Cortex of kidney (tissue), 1 donor: ENCODE data around the gene PFKM.
"Not testable (repeated sequence)": the region's sequence is repeated elsewhere in the genome, so short reads cannot be mapped to it uniquely, and the experiment has no call there.

Source experiments
- DNase-seq: peaks from one replicate; lab custom pipeline; 2025; lab: John Stamatoyannopoulos, UW

PFKM gene

GRCh38 chr12:48111312-48111693 is 7.9 kb upstream of the PFKM start:
- DNase-seq: not testable (repeated sequence)

DNA sequence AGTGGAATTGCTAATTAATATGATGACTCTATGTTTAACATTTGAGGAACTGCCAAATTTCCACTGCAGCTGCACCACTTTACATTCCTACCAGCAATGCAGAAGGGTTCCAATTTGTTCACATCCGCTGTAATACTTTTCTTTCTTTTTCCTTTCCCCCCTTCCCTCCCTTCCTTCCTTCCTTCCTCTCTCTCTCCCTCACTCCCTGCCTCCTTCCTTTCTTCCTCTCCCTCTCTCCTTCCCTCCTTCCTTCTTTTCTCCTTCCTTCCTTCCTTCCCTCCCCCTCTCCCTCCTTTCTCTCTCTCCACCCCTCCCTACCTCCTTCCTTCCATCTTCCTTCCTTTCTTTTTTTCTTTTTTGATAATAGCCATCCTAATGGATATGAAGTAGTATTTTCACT is 3.2 kb upstream of the PFKM start:
- DNase-seq: no peak

DNA sequence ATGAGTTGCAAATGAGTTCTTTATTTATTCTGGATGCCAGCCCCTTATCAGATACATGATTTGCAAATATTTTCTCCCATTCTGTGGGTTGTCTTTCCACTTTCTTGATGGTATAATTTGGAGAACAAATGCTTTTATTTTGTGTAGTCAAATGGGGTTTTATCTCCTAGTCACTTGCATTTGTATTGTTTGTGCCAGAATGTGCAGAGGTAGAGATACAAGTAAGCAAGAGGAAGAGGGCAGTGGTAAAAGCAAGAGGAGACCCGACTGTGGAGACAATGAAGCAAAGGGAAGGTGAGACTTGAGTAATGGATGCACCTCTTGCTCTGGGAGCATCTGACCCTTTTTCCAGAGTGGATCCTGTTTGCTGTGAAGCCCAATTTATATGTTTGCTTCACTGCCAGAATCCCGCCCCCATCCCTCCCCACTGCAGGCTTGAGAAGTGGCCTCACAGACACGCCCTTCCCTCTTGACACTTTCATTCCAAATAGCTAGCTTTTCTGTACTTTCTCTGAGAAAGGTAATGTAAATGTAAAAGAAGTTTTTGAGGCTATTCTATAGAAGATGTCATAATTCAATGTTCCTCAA is 786 bp upstream of the PFKM start:
- no peak for DNase-seq

GRCh38 chr12:48119834-48120195 is 651 bp downstream of the PFKM start:
- no peak for DNase-seq

- no peak for DNase-seq
These were observed 2.4 kb downstream of the PFKM start for GRCh38 chr12:48121522-48121921.

- no peak for DNase-seq
These were observed 3.1 kb downstream of the PFKM start for GRCh38 chr12:48122065-48122834.

DNA sequence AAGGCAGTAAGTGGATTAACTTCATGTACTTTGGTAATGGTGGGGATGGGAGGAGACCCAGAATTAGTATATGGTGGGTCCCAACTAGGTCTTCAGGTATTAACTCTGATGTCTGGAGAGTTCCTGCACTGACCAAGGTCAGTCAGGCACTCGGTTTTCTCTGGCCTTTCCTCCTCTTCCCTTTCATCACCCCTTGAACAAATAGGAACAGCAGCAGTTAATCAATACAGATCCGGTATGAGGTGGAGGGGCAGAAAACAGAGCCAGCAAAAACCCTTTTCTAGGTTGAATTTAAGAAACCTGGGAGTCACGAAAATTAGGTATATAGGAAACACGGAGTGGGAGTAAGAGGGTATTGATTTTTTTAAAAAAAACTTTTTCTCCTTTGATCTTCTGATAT is 4.0 kb downstream of the PFKM start:
- DNase-seq: no peak

GRCh38 chr12:48125542-48125941 is 6.4 kb downstream of the PFKM start:
- DNase-seq: not testable (repeated sequence)

DNA sequence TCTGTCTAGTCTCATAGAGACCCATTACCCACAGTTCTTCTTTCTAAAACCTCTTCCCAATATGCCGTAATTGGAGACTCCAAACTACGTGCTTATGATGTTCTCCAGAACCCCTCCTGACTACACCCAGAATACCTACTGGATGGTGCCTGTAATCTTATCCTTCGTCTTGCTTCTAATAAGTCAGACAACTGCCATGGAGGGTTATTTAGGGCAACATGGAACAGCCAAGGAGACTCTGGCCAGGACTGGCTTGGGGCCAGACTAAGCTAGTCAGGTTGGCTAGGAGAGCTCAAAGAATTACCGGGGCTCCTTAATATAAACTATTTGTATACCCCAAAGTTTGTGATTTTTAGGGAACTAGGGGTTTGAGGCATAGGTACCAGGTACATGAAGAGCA is 6.8 kb downstream of the PFKM start:
- no peak for DNase-seq

DNA sequence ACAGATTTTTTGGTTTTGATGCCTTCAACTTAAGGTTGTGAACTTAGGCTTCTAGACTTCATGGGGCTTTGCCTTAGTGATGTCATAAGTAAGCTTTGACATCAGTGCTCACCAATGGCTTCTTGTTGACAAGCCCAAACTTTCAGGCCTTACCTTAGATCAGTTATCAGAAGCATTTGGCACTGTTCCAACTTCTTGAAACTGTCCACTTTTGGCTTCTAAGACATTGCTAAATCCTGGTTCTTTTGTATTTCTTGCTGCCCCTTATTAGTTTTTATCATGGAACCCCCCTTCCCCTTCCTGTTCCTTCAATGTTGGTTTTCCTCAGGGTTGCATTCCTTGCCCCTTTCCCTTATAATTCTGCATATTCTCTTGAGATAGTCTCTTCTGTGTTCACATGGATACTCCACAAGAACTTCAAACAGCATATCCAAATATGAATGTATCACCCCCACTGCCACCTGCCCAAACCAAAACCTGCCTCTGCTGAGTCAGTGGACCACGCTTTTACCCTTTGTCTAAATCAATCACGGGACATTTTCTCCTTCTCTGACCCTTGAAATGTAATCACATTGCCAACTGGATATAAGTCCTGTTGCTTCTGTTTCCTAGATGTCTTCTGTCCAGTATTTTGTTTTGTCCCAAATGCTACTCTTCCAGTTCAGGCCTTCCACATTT is 7.9 kb downstream of the PFKM start:
- no peak for DNase-seq

DNA sequence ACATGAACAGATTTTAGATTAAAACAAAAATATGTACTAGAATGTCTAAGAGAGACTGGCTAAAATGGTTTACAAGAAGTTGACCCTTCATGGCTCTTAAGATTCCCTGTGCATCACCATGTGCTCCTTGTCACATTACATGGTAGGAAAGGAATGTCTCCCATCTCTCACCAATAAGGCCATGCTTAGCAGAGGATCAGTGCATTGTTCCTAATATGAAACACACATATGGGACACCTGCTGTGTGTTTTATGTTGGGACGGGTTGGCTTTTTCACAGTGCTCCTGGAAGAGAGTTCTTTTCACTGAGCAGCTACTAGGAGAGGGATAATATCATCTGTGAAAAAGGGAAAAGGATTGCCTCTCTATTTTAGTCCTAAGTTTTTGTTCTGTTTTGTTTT is 9.6 kb downstream of the PFKM start:
- DNase-seq: no peak

GRCh38 chr12:48129376-48129775 is 10.2 kb downstream of the PFKM start:
- no peak for DNase-seq

DNA sequence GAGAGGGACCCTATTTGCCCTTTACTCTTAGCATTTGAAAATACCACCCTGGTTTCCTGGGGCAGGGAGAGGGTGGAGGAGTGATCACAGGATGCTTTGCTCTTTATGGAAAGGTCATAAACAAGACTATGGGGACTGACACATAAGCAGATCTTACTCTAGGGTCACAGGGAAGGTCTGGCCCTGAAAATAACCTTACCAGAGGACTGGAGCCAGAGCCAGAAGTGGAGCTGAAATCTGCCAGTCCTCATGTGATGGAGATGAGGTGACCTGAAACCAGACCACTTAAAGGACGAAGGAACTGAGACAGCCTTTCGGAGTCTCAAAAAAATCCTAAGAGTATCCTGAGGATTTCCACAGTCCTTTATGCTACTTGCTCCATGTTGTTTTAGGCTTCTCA is 12.4 kb downstream of the PFKM start:
- DNase-seq: no peak

DNA sequence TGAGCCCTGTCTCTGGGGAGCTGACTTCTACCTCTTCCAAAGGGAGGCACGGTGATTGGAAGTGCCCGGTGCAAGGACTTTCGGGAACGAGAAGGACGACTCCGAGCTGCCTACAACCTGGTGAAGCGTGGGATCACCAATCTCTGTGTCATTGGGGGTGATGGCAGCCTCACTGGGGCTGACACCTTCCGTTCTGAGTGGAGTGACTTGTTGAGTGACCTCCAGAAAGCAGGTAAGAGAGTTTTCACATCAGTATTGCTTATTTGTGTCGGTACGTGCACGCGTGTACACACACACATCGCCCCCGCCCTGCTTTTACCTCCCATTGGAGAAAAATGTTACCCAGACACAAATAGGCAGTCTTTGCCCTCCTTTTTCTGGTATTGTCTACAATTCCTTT is 13.7 kb downstream of the PFKM start:
- DNase-seq: no peak

GRCh38 chr12:48135027-48135426 is 15.9 kb downstream of the PFKM start:
- no peak for DNase-seq

- no peak for DNase-seq
These were observed 23.9 kb downstream of the PFKM start for GRCh38 chr12:48142818-48143674.

DNA sequence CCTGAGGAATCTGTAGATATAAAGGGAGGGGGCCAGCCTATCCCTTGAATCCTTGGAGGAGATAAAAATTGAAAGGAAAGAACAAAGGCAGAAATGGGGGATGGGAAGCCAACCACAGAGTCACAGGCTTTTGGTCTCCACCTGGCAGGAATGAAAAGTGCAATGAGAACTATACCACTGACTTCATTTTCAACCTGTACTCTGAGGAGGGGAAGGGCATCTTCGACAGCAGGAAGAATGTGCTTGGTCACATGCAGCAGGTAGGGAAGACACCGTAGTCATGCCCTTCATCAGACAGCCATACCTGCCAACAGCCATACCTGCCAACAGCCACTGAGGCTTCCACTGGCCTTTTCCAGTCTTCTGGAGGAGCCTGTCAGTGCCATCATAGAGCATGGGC is 24.7 kb downstream of the PFKM start:
- DNase-seq: no peak

- DNase-seq: no peak
These were observed 26.8 kb downstream of the PFKM start for GRCh38 chr12:48145981-48146380.

DNA sequence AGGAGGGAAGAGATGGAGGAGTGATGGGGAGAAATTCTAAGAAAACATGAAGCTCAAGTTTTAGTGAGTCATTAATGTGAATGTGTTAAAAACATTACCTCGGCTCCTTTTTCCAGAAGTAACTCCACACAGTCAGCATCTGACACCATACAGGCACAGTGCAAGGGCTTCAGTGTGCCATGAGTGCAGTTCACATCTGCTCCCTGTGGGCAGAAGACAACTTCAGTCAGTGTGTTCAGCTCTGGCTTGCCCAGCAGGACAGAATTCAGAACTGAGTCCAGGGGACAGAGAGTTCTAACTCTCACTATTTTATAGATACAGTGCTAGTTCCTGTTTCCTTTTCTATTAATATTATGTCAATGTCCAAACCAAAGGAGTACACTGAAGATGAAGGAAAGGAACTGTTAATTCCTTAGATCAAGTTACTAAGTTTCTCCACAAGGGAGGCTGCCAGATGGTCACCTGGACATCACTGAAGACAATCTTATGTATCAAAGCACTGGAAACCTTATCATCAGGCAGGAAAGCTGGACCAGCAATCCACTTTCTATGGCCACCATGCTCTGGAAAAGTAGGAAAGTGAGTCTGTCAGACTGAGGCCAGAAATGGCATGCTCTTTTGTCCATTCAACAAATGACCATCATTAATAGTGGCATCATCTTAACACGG is 32.1 kb downstream of the PFKM start:
- DNase-seq: no peak

DNA sequence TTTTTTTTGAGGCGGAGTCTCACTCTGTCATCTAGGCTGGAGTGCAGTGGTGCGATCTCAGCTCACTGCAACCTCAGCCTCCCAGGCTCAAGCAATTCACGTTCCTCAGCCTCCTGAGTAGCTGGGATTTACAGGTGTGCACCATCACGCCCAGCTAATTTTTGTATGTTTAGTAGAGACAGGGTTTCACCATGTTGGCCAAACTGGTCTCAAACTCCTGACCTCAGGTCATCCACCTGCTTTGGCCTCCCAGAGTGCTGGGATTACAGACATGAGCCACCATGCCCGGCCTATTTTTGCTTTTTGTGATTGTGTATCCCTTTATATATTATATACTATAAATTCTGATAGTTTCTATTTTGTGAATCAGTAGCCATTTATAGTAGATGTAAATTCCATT is 36.6 kb downstream of the PFKM start:
- DNase-seq: not testable (repeated sequence)

GRCh38 chr12:48156652-48157017 is 37.5 kb downstream of the PFKM start:
- no peak for DNase-seq
